IMR-90 (cell line): ENCODE measurements around the gene MXRA8. TPM values are rescaled to one million over a fixed set of nuclear protein-coding genes. Genes with fewer than 3 reads are reported as not detected.

ENCODE experiments used
- ATAC-seq: fragments of 200-7000 bp; cut with Tn5 transposase; 2 replicates; pipeline ENCODE4 v1.9.1; 2020; ENCODE audit warnings: low read depth, mild to moderate bottlenecking, moderate library complexity
- BruUV-seq: library from RNA; stranded (reverse); fragments of 400-500 nt; replicated peaks from 2 replicates; lab custom pipeline; 2021; lab: Mats Ljungman, UMichigan
- CTCF ChIA-PET: fragments of 300-600 bp; formaldehyde crosslinking; extraction: SDS; loops from one replicate; lab custom pipeline; 2021; ENCODE audit warnings: antibody characterized with exemption; lab: Yijun Ruan, JAX
- POLR2A ChIA-PET: fragments of 300-600 bp; sonication (Branson Sonifier 250); formaldehyde crosslinking; loops from one replicate; lab custom pipeline; 2022; ENCODE audit warnings: antibody characterized with exemption; ENCODE audit not compliant: unreplicated experiment; lab: Charles Lee
- DNase-seq: peaks from one replicate; pipeline ENCODE4 v3.0.0; 2013
- H2AFZ ChIP-seq: replicated peaks from 2 replicates; pipeline ENCODE3; 2013; ENCODE audit warnings: low read length, mild to moderate bottlenecking; ENCODE audit not compliant: poor library complexity
- H2AK5ac ChIP-seq: 2 replicates; pipeline ENCODE4 v1.6.1; 2013; ENCODE audit warnings: low read depth, low read length, inconsistent platforms
- H2AK9ac ChIP-seq: replicated peaks from 2 replicates; pipeline ENCODE3; 2013; ENCODE audit warnings: mild to moderate bottlenecking, low read depth, low read length, moderate library complexity; ENCODE audit not compliant: poor library complexity
- H2BK120ac ChIP-seq: 2 replicates; pipeline ENCODE4 v1.6.1; 2013; ENCODE audit warnings: low read depth, low read length, inconsistent platforms
- H2BK15ac ChIP-seq: 3 replicates; pipeline ENCODE4 v1.6.1; 2013; ENCODE audit warnings: low read depth, low read length, inconsistent platforms
- H2BK20ac ChIP-seq: 2 replicates; pipeline ENCODE4 v1.6.1; 2013; ENCODE audit warnings: low read depth, mild to moderate bottlenecking, inconsistent platforms, low read length, moderate library complexity
- H2BK5ac ChIP-seq: 2 replicates; pipeline ENCODE4 v1.6.1; 2013; ENCODE audit warnings: mild to moderate bottlenecking, low read depth, low read length, inconsistent platforms; ENCODE audit not compliant: poor library complexity, severe bottlenecking
- H3K14ac ChIP-seq: replicated peaks from 2 replicates; pipeline ENCODE4 v1.6.1; 2013; ENCODE audit warnings: low read depth, low read length, inconsistent platforms
- H3K18ac ChIP-seq: 2 replicates; pipeline ENCODE4 v1.6.1; 2013; ENCODE audit warnings: low read depth, low read length, control low read depth
- H3K23ac ChIP-seq: 2 replicates; pipeline ENCODE4 v1.6.1; 2013; ENCODE audit warnings: low read depth, low read length, inconsistent platforms
- H3K27ac ChIP-seq: 2 replicates; pipeline ENCODE4 v1.5.1; 2013; ENCODE audit warnings: mild to moderate bottlenecking, control low read depth, low read length; ENCODE audit not compliant: insufficient read depth
- H3K27me3 ChIP-seq: 2 replicates; pipeline ENCODE4 v1.6.1; 2013; ENCODE audit warnings: low read length; ENCODE audit not compliant: control insufficient read depth, insufficient read depth
- H3K36me3 ChIP-seq: 2 replicates; pipeline ENCODE4 v1.6.1; 2013; ENCODE audit warnings: low read length, mixed read lengths; ENCODE audit not compliant: control insufficient read depth, insufficient read depth
- H3K4ac ChIP-seq: 2 replicates; pipeline ENCODE4 v1.6.1; 2013; ENCODE audit warnings: low read depth, low read length, inconsistent platforms
- H3K4me1 ChIP-seq: 2 replicates; pipeline ENCODE4 v1.6.1; 2013; ENCODE audit warnings: low read length, mixed read lengths; ENCODE audit not compliant: control insufficient read depth, insufficient read depth
- H3K4me2 ChIP-seq: 2 replicates; pipeline ENCODE4 v1.6.1; 2013; ENCODE audit warnings: low read depth, mild to moderate bottlenecking, control low read depth, low read length, moderate library complexity
- H3K4me3 ChIP-seq: 2 replicates; pipeline ENCODE4 v1.5.1; 2013; ENCODE audit warnings: low read depth, mild to moderate bottlenecking, control low read depth, low read length, moderate library complexity; ENCODE audit not compliant: insufficient read depth
- H3K56ac ChIP-seq: 2 replicates; pipeline ENCODE4 v1.6.1; 2013; ENCODE audit warnings: low read length, inconsistent platforms; ENCODE audit not compliant: insufficient read depth; ENCODE audit errors: extremely low read depth
- H3K79me1 ChIP-seq, 2 experiments: 2 replicates each; pipeline ENCODE4 v1.6.1; 2013; ENCODE audit warnings: low read length in 2 of 2, inconsistent platforms in 1 of 2, low read depth in 1 of 2
- H3K9ac ChIP-seq: 2 replicates; pipeline ENCODE4 v1.6.1; 2013; ENCODE audit warnings: low read depth, low read length, control low read depth
- H3K9me1 ChIP-seq: 2 replicates; pipeline ENCODE4 v1.6.1; 2013; ENCODE audit warnings: low read length, inconsistent platforms; ENCODE audit not compliant: insufficient read depth
- H3K9me3 ChIP-seq: 2 replicates; pipeline ENCODE4 v1.6.1; 2013; ENCODE audit warnings: low read length; ENCODE audit not compliant: control insufficient read depth, insufficient read depth
- H4K20me1 ChIP-seq: 2 replicates; pipeline ENCODE4 v1.6.1; 2013; ENCODE audit warnings: low read length, inconsistent platforms; ENCODE audit not compliant: insufficient read depth
- H4K5ac ChIP-seq: 2 replicates; pipeline ENCODE4 v1.6.1; 2013; ENCODE audit warnings: mild to moderate bottlenecking, low read depth, low read length, control low read depth
- H4K8ac ChIP-seq, 2 experiments: 2 replicates each; pipeline ENCODE4 v1.6.1; 2013; ENCODE audit warnings: low read depth in 2 of 2, low read length in 2 of 2, control low read depth in 1 of 2, inconsistent platforms in 1 of 2
- H4K91ac ChIP-seq: 2 replicates; pipeline ENCODE4 v1.6.1; 2013; ENCODE audit warnings: low read depth, low read length, inconsistent platforms; ENCODE audit not compliant: insufficient read depth
- CTCF ChIP-seq: conservative IDR thresholded peaks from 2 replicates; pipeline ENCODE4 v1.5.1; 2012; ENCODE audit warnings: mild to moderate bottlenecking, low read depth, low read length, improper control_type of control experiment
- FOS ChIP-seq: fragments of 150-350 bp; IDR thresholded peaks from 2 replicates; pipeline ENCODE4 v1.6.1; 2016; ENCODE audit warnings: low read depth, low read length
- RFX5 ChIP-seq: IDR thresholded peaks from 2 replicates; pipeline ENCODE4 v1.8.0; 2012; ENCODE audit warnings: low read depth, mild to moderate bottlenecking, low read length, moderate library complexity
- SMC3 ChIP-seq: fragments of 150-350 bp; IDR thresholded peaks from 2 replicates; pipeline ENCODE4 v1.6.1; 2016; ENCODE audit warnings: low read depth, mild to moderate bottlenecking, antibody characterized with exemption, low read length, moderate library complexity
- WGBS, 2 experiments: methylation state at CpG; one replicate each; pipeline versions ENCODE4 v1.1.5 to v1.1.7; 2013; ENCODE audit warnings: missing lambda C conversion rate in 2 of 2; ENCODE audit not compliant: insufficient read length in 1 of 2; ENCODE audit errors: extremely low coverage in 2 of 2; 5-methylcytosine and 5-hydroxymethylcytosine counted together
- dilution Hi-C: fragments of 300-500 bp; cut with HindIII; formaldehyde crosslinking; loops from one replicate; pipeline ENCODE4 v1.14.3; 2018; ENCODE audit warnings: low sequenced_read_pairs; ENCODE audit not compliant: unreplicated experiment
- in situ Hi-C: fragments of 300-500 bp; cut with MboI; formaldehyde crosslinking; loops from 3 replicates; pipeline ENCODE4 v1.14.3; 2019; ENCODE audit warnings: low sequenced_read_pairs, inconsistent platforms, mixed read lengths
- intact Hi-C: fragments of 100-400 bp; cut with micrococcal nuclease; formaldehyde crosslinking; loops from 2 replicates; pipeline ENCODE4 v1.10.0; 2022
- polyA plus RNA-seq, 3 experiments: library from polyadenylated mRNA; depleted of rRNA; stranded (reverse); fragments of >200 nt; gene quantifications; 2 replicates each; pipeline ENCODE4 v1.2.3, GENCODE V29; 2012; ENCODE audit warnings: low replicate concordance in 1 of 3
- total RNA-seq: library from RNA; depleted of rRNA; stranded (reverse); fragments of >200 nt; gene quantifications from 2 replicates; pipeline ENCODE4 v1.2.3, GENCODE V29; 2012

MXRA8 gene
- total and polyA plus RNA-seq, 2 of the 4 experiments (the other 2 are of a cell fraction) = 92.5 to 469 TPM

DNA sequence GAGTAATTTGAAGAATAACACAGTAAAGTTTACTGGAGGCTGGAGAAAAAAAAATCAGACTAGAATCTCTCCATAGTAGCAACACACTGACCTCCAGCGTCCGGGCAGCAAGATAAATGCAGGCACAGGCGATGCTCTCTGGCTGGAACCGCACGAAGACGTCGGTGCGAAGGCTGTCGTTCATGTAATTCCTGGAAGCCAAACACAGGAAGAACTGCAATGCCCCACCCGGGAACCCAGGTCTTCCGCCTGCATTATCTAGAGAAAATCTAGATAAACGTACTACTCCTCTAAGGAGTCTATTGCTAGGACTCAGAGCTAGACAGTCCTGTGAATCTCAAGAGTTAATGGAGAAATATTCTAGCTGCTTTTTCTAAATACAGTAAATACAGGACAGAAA lies 32.3 kb upstream of the MXRA8 start:
- WGBS, 2 experiments = 93% methylated on average over 9 of the region's 12 CpGs; no CpG with 5 or more reads in 1 of the 2 experiments
- H2AK9ac ChIP-seq = no peak overlapping the region
- intact Hi-C loops = no loop called here
- H2AFZ ChIP-seq = no peak overlapping the region
- no peak overlapping the region for H2BK15ac ChIP-seq
- no peak for DNase-seq
- H2BK20ac ChIP-seq = no peak overlapping the region
- no peaks in the 10 kb centered on the region for H3K4me1 ChIP-seq
- no peak overlapping the region for H3K14ac ChIP-seq
- no peak overlapping the region for H2BK5ac ChIP-seq
- ATAC-seq = no peak
- in situ Hi-C loops = no loop called here
- no peak overlapping the region for H2BK120ac ChIP-seq
- H3K27ac ChIP-seq = no peak overlapping the region
- CTCF ChIA-PET = no interaction called here
- no peak overlapping the region for H4K8ac ChIP-seq
- no peak overlapping the region for H4K5ac ChIP-seq
- peaks cover 20 to 50% of the 10 kb centered on the region in 2 experiments for H3K79me1 ChIP-seq
- peaks cover 28% of the 10 kb centered on the region; the same call in 1 of the 2 replicates for H4K20me1 ChIP-seq
- H2AK5ac ChIP-seq = no peak overlapping the region
- H3K4me3 ChIP-seq = no peak overlapping the region
- no peaks in the 10 kb centered on the region for H3K27me3 ChIP-seq
- H3K4me2 ChIP-seq = no peak overlapping the region
- BruUV-seq = no TSS peak
- no peak overlapping the region for H3K4ac ChIP-seq
- no peaks in the 10 kb centered on the region for H3K9me1 ChIP-seq
- dilution Hi-C loops = no loop called here
- peaks cover 79% of the 10 kb centered on the region for H3K36me3 ChIP-seq
- no peaks in the 10 kb centered on the region for H3K9me3 ChIP-seq
- POLR2A ChIA-PET = no interaction called here
- H4K91ac ChIP-seq = no peak overlapping the region
- H3K23ac ChIP-seq = no peak overlapping the region
- H3K56ac ChIP-seq = no peak overlapping the region
- no peak overlapping the region for H3K18ac ChIP-seq
- TF ChIP-seq SMC3 (no peak), CTCF (no peak), FOS (no peak), RFX5 (no peak)
- no peak overlapping the region for H3K9ac ChIP-seq
